NCI-H82 treated with DMSO at 0.1 percent for 48 hours (cell line): ENCODE data around the gene TRIO.

Experiments used
- DNase-seq: peaks from one replicate; lab custom pipeline; 2025; ENCODE audit not compliant: unreplicated experiment; lab: John Stamatoyannopoulos, UW

The TRIO gene

DNA sequence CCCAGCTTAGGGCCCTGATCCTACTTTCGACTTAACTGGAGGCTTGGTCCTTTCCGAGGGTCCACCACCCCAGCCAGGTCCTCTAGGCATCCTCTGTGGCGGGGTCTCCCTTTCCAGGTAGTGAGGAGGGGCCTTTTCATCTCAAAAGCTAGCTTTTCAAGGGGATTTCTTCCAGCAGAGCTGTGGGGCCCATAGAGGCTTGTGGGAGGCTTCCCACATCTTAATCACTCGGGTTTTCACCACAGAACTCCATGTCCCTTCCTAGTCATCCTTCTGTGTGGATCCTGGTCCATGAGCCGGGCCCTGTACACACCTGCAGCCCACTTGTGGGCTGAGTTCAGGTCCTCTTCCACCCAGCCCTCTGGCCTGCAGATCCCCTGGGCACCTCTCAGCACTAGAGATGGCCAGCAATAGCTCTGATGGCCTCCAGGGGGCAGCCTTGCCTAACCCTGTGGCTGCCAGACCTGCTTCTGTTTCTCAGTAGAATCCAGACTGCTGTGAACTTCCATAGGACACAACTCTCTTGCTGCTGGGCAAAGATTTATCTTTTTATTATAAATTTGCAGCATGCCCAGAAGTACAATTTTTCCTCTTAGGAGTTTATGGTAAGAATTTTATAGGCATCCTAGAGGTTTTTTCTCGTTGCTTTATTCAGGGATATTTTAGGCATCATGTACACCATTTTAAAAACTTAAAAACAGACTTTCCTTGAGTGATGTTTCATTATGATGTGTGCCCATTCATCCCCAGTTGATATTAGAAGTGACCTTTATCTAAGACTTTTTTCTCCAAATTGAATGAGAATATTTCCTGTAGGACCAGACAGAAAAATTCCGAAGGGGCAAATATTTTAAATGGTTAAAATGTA, 208.9 kb downstream of the TRIO start:
- peak; percentile 38 for DNase-seq

DNA sequence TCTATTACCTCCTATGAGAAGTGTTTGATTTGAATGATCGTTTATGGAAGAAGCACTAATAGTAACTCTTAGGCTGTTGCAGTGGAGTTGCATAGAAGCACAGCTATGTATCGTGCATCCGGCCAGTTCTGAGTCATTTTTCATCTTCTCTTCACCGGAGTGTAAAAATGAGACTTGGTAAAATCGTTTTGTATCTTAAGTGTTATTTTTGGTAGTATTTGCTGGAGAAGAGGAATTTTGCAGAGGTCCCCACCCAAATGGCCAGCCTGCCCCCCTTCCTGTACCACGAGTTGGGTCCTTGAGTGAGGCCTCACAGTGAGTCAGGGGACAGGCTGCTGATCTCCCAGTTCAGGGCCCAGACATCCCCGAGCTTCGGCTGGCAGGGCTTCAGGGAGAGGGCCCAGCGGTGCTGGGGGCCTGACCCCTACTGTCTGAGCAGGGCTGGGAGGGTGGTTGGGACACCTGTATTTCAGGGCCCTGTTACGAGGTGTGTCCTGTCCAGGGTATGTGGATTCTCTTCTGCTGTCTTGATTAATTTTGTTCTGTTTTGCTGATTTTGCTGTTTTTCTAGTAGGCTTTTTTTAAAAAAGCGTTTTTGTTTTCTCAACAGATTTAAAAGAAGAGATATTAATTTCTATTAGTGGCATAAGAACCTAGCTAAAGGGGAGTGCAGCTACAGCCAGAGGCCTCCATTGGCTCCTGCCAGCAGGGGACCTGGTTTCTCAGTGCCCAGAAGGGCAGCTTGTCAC, 210.8 kb downstream of the TRIO start:
- DNase-seq, result no peak

DNA sequence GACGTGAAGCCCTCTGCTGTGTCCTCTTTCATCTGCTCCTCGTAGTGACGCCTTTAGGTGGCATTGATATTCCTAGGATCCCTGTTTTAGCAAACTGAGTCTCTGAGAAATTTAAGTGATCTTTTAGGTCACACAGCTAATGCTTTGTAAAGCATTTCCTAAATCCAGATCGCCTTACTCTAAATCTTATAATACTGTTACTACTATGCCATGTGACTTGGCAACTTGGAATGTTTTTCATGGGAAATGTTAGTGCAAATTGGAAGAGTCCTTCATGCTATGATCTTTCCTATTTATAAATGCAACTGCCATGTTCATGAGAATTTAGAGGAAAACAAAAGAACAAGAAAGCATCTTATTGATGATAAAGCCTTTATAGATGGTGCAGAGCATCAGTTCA, 212.2 kb downstream of the TRIO start:
- peak; percentile 3 for DNase-seq

DNA sequence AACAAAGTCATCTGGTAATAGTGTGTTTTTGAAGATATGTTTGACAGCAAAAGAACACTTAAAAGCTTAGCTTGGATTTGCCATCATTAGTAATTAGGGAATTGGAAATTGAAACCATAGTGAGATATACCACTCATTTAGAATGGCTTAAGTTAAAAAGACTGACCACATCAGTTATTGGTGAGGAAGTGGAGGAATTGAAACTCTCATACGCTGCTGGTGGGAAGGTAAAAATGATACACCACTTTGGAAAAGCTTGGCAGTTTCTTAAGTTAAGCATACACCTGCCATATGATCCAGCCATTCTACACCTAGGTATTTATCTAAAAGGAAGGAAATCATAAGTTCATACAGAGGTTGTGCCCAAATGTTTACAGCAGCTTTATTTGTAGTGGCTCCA, 213.2 kb downstream of the TRIO start:
- no peak for DNase-seq

DNA sequence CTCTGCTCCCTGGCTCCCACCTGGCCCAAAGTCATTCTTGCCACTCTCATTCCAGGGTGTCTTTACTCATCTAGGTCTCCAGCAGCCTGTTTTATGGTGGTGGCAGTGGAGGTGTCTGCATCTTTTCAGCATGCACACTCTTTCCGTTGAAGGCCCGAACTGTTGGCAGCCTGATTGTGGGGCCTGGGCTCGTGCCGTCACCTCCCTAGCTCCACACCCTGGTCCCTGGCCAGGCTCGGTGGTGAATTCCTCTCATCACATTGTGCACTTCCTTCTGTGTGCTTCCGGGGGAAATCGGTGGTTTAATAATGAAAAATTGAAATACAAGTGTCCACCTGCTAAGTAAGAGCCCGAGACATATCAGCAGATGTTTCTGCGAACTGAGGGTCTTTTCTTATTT, 214.3 kb downstream of the TRIO start:
- DNase-seq, result no peak

DNA sequence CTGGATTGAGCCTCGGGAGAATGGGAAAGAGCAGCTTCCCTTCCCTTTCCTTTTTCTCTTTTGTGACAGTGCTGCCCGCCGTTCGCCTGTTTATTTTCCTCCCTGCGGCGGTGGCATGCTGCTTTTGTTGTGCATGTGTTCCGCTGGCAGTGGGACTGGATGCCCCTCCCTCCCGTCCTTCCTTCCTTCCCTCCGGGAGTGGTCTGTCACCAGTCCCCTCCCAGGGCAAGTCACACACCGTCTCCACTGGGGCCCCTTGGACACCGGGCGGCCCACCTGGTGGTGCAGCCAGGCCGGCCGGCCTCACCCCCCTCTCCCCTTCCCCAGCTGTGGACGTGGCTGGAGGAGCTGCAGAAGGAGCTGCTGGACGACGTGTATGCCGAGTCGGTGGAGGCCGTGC, 214.7 kb downstream of the TRIO start:
- no peak for DNase-seq

DNA sequence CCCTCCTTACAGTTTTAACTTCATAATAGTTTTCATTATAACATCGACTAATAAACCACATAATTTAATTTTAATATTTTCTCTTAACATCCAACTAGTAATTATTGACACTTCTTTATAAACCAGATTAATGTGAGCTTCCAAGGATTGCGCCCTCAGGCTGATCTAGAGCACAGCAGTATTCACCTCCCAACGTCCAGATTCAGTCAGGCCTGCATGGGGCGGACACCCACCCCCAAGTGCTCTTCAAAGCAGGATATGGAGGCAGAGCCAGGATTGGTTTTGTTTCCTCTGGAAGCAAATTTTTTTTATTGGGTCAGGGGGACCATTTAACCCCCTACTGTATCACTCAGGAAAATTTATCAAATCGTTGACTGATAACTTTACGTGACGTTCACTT, 215.4 kb downstream of the TRIO start:
- no peak for DNase-seq

DNA sequence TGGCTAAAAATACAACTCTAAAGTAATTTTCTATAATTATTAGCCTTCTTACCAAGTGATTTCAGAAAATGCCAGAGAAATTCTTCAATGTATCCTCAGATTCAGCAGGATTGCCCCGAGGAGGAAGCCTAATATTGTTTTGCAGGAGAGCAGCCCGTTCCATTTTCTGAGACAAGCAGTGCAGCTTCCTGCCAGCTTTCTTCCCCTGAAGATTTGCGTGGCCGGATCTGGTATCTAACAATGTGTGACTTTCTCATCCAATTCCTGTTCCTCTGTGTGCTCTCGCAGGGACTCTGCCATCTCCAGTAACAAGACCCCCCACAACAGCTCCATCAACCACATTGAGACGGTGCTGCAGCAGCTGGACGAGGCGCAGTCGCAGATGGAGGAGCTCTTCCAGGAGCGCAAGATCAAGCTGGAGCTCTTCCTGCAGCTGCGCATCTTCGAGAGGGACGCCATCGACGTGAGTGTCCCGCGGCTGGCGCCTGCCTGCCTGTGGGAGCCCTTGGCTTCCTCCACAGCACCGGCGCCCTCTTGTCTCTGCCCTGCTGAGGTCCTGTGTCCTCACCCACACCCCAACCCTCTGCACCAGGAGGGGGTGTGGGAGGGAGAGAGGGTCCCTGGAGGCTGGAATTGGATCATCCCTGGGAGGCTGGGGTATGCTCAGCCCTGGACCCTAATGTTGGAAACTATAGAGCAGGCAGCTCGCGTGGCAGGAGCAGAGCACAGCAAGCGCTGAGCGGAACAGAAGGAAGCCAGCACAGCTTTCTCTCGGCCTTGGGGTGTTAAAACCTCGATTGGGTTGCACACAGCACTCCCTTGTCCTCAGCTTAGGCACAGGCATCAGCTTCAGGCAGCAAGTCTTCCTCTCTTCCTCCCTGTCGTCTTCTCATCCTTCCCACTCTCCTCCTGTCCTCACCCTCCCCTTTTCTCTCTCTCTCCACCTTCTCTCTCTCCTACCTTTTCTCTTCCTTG, 216.2 kb downstream of the TRIO start:
- no peak for DNase-seq

DNA sequence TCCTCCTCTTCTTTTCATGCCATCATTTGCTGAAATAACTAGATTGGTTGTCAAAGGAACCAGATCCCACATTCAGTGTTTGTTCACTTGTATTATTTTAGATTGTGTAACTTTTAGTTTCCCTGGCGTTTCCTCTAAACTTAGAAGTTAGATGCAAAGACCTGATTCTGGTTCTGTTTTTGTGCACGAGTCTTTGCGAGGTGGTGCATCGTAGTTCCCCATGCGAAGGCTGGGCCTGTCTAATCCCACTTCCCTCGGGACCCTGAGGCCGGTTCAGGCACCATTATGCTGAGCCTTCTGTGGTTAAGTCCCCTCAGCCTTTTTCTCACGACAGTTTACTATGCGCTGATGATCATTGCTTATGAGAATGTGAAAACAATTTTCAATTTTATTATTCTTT, 219.3 kb downstream of the TRIO start:
- DNase-seq, result no peak

DNA sequence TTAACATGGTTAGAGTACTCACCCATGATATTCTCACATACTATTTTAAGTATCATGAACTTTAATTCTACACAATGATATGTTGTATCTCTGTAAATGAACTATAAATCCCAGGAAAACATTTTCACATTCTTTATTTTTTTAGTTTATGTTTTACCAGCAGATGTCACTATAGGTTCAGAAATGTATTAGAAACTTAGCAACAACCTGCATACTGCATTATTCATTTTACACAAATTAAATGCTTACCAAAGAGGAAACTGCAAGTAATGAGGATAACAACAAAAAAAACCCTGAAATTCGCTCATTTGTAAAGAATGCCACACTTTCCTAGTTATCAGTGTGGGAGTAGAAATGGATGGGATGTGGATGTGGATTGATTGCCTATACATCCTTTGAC, 221.0 kb downstream of the TRIO start:
- no peak for DNase-seq

DNA sequence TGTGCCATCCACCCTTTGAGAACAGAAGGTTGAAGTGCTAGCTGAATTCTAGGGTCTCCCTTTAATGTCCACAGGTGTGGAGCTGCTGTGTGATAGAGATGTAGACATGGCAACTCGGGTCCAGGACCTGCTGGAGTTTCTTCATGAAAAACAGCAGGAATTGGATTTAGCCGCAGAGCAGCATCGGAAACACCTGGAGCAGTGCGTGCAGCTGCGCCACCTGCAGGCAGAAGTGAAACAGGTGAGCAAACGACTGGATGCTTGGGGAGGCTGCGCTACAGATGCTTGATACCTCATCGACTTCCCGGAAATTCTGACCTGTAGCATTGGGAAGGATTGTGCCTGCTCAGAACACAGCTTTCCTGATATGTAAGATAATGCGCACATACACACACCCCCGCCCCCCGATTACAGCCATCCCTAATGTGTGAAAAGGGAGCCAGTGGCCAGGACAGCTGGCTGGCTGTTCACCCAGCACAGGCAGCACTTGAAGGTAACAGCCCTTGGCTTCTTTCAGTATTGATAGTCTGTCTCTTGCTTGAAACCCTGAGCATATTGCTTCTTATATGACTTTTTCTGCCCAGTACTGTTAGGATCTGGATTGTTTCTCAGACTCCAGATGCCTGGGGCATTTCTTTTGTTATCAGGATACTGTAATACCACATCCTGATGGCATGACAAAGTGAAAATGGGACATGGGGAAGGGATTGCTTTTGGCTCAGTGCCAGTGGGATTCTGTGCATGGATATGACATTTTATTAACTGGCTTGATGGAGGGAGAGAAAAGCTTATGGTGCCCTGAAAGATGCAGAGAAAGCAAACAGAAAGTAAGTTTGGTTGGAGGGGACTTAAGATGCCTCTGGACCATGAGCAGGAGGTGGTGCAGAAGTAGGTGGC, 221.7 kb downstream of the TRIO start:
- DNase-seq, result no peak

DNA sequence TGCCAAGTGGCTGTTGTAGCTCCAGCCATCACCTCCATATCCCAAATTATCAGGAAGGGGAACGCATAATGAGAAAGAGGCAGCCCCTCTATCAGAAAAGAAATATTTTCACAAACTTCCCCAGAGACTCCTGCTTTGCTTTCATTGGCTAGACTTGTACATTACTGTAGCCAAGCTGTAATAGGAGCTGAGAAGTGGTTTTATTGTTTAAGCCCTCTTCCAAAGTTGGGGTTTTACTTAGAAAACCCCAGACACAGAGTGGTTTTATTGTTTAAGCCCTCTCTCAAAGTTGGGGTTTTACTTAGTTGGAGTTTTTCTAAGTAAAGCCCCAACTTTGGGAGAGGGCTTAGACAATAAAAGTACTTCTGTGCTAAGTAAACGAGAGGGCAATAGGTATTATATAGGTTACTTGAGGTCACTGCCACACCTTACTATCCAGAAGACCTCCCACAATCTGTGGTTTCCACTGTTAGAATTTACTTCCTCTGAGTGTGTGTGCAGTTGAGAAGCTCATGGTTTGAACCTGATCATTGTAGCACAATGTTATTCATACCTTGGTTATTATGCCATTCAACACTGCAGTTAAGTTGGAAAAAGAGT, 222.8 kb downstream of the TRIO start:
- DNase-seq, result no peak

DNA sequence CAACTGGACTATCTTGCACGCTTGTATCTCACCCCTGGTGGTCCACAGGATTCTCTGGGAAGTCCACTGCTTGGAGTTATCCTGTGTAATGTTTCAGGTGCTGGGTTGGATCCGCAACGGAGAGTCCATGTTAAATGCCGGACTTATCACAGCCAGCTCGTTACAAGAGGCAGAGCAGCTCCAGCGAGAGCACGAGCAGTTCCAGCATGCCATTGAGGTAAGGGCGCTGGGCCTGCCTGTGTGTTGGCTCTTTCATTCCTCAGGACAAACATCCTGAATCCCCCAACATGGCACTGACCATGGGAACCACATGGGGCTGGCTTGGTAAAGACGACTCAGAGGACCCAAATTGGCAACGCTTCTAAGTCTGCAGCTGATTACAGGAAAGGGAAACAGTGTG, 223.6 kb downstream of the TRIO start:
- DNase-seq, result no peak

DNA sequence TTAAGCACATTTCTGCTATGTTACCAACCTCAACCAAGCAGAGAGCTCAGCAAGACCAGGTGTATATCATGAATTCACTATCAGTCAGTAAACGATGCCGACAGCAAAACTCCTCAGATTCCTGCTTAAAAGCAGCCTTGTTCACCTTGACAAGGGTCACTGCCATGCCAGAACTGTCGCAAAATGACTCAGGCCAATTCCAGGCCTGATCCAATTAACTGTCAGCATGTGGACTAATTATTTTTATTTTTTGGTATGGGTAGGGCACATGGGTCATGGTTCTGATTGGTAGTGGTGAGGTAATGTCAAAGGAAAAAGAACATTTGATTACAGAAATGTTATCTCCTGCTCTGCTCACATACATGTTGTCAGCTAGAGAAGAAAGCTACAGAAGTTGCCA, 224.2 kb downstream of the TRIO start:
- DNase-seq, result no peak

DNA sequence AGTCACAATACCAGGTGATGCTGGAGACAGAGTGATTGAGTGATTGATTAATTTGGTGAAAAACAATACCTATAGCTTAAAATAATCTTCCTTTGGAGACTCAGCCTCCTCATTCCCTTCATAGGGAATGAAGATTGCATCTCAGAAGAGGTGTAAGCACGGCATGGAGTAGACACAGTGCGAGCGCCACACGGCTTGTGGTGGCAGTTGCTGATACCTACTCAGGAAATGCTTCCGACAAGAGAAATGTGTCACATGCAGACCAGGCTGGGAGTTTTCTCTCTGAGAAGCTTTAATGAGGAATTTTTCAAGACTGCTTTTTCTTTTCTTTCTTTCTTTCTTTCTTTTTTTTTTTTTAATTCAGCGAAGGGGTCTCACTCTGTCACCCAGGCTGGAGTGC, 226.6 kb downstream of the TRIO start:
- DNase-seq, result no peak

DNA sequence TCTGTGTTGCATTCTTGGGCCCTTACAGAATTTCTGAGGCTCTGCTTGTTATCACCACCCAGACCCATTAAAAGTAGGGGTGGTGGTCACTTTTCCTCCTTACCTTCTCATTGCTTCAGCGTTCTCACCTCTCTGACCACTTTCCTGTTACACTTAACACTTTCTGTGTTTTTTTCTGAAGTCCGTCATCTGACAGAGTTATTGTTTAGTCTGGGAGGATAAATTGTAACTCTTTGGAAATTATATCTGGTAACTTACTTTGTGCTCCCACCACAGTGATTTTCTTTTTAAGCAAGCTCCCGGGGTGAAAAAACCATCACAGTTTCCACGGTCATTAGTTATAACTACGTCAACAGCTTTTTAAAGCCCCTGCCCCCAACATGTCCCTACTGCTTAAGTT, 227.2 kb downstream of the TRIO start:
- DNase-seq, result no peak

DNA sequence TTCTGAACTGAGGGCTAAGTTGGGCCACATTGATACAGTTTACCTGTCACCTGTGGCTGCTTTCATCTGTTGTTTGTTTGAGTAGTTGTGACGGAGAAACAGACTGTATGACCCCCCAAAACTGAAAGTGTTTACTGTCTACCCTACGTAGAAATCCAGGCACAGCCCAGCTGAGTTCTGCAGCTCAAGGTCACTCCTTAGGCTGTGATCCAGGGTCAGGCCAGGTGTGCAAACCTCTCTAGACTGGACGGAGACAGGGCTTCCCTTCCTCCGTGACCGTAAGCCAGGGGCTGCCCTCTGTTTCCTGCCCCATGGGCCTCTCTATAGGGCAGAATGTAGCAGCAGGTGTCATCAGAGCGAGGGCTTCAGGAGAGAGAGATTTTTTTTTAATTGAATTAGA, 230.5 kb downstream of the TRIO start:
- DNase-seq, result no peak

DNA sequence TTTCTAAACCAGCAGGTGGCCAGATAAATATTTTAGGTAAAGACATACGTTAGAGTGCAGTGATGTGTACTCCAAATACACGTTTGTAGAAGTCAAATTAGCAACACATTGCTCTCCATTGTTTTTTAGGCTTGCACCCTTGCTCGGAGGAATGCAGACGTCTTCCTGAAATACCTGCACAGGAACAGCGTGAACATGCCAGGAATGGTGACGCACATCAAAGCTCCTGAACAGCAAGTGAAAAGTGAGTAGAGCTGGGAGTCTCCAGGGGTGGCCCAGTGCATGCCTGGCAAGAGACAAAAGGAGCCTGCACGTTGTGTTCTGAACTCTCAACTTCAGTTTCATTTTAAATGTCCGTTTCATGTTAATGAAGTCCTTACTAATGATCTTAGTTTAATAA, 231.0 kb downstream of the TRIO start:
- DNase-seq, result no peak

DNA sequence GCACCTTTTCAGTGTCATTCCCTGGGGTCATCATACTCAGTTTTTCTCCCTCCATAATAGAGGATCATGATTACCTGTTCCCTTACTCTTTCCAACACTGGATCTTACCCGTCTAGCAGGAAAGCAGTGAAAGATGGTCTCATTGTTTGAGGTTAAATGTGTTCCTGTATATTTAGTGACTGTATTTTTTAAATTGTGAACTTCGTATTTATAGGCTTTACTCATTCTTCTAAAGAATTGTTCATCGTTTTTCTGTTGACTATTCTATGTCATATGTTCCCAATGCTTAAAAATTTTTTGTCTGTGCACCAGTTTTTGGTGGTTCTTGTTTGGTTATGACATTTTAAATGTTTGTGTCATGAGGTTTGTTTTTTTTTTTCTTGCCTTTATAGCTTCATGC, 233.6 kb downstream of the TRIO start:
- no peak for DNase-seq
